Endothelial cell of umbilical vein (primary cell): ENCODE data around the gene SHC4. TPM values are rescaled to one million over a fixed set of nuclear protein-coding genes. Genes with fewer than 3 reads are reported as not detected.

Source experiments
- BruUV-seq: library from RNA; stranded (reverse); fragments of 400-500 nt; replicated peaks from 2 replicates; lab custom pipeline; 2021; lab: Mats Ljungman, UMichigan
- CTCF ChIA-PET: fragments of 300-600, 350-600 bp; sonication (Branson Sonifier 250); formaldehyde crosslinking; loops from one replicate; lab custom pipeline; 2021; ENCODE audit warnings: antibody characterized with exemption, inconsistent platforms; lab: Charles Lee
- POLR2A ChIA-PET: fragments of 300-600, 350-600 bp; sonication (Branson Sonifier 250); formaldehyde crosslinking; loops from one replicate; lab custom pipeline; 2021; ENCODE audit warnings: antibody characterized with exemption, inconsistent platforms; lab: Charles Lee
- DNase-seq: peaks from one replicate; pipeline ENCODE4 v3.0.0-alpha.2; 2011; ENCODE audit warnings: low read depth, low spot score
- FAIRE-seq: peaks from 2 replicates; lab custom pipeline; 2011; peaks lifted over from hg19 to GRCh38; lab: Jason Lieb, UNC
- H2AFZ ChIP-seq: 2 replicates; pipeline ENCODE4 v1.6.0; 2012; ENCODE audit warnings: low read depth, low read length, control low read depth, inconsistent platforms
- H3K27ac ChIP-seq: 2 replicates; pipeline ENCODE4 v1.5.1; 2011; ENCODE audit warnings: low read depth, mild to moderate bottlenecking, control low read depth, low read length, moderate library complexity; ENCODE audit not compliant: insufficient read depth
- H3K27me3 ChIP-seq, 2 experiments: 2 replicates each; pipeline versions ENCODE4 v1.6.0 to v1.6.1; 2011; ENCODE audit warnings: low read length in 2 of 2, mixed read lengths in 1 of 2; ENCODE audit not compliant: control insufficient read depth in 2 of 2, insufficient read depth in 2 of 2
- H3K36me3 ChIP-seq, 2 experiments: 2 replicates in 1 of 2; 3 replicates in 1 of 2; pipeline ENCODE4 v1.5.1; 2011; ENCODE audit warnings: low read length in 2 of 2, mild to moderate bottlenecking in 1 of 2, moderate library complexity in 1 of 2; ENCODE audit not compliant: control insufficient read depth in 2 of 2, insufficient read depth in 2 of 2; ENCODE audit errors: extremely low read depth in 1 of 2
- H3K4me1 ChIP-seq: 3 replicates; pipeline ENCODE4 v1.5.1; 2011; ENCODE audit warnings: mild to moderate bottlenecking, low read length; ENCODE audit not compliant: control insufficient read depth, insufficient read depth; ENCODE audit errors: extremely low read depth
- H3K4me2 ChIP-seq: 2 replicates; pipeline ENCODE4 v1.6.1; 2011; ENCODE audit warnings: low read length, control low read depth, mixed read lengths; ENCODE audit not compliant: insufficient read depth
- H3K4me3 ChIP-seq, 3 experiments: fragments of 200-600 bp in 1 of 3; sonication (generic), shearing (Covaris generic) in 1 of 3; replicated peaks in 1 of 3; 2 replicates each; pipeline ENCODE4 v1.5.1; 2011 to 2016; ENCODE audit warnings: control low read depth in 3 of 3, low read length in 3 of 3, mild to moderate bottlenecking in 2 of 3, inconsistent platforms in 1 of 3, low read depth in 1 of 3, moderate library complexity in 1 of 3; ENCODE audit not compliant: insufficient read depth in 1 of 3
- H3K79me2 ChIP-seq: 2 replicates; pipeline ENCODE4 v1.6.0; 2012; ENCODE audit warnings: low read length, inconsistent platforms; ENCODE audit not compliant: control insufficient read depth, insufficient read depth
- H3K9ac ChIP-seq: replicated peaks from 2 replicates; pipeline ENCODE3; 2011; ENCODE audit warnings: low read length, control low read depth; ENCODE audit not compliant: insufficient read depth; ENCODE audit errors: extremely low read depth
- H3K9me1 ChIP-seq: replicated peaks from 3 replicates; pipeline ENCODE4 v1.6.0; 2011; ENCODE audit warnings: mild to moderate bottlenecking, low read length; ENCODE audit not compliant: control insufficient read depth, insufficient read depth; ENCODE audit errors: extremely low read depth
- H3K9me3 ChIP-seq: replicated peaks from 2 replicates; pipeline ENCODE4 v1.5.1; 2012; ENCODE audit warnings: low read length, inconsistent platforms; ENCODE audit not compliant: control insufficient read depth, insufficient read depth
- H4K20me1 ChIP-seq: replicated peaks from 2 replicates; pipeline ENCODE3; 2011; ENCODE audit warnings: mild to moderate bottlenecking, low read length; ENCODE audit not compliant: control insufficient read depth, insufficient read depth; ENCODE audit errors: extremely low read depth
- CTCF ChIP-seq, 2 donors: IDR thresholded peaks; 1 replicate in 1 of 2; 2 replicates in 1 of 2; pipeline ENCODE4 v1.5.1; 2011; ENCODE audit warnings: low read length in 2 of 2, mild to moderate bottlenecking in 2 of 2, moderate library complexity in 2 of 2, control low read depth in 1 of 2, inconsistent platforms in 1 of 2, low read depth in 1 of 2; ENCODE audit not compliant: insufficient read depth in 1 of 2; ENCODE audit errors: extremely low read depth in 1 of 2
- EZH2 ChIP-seq: IDR thresholded peaks from 2 replicates; pipeline ENCODE4 v1.6.1; 2012; ENCODE audit warnings: borderline replicate concordance, low read depth, mild to moderate bottlenecking, moderate library complexity, low read length, inconsistent platforms; ENCODE audit not compliant: severe bottlenecking
- FOS ChIP-seq: IDR thresholded peaks from 2 replicates; pipeline ENCODE4 v1.6.1; 2011; ENCODE audit warnings: mild to moderate bottlenecking, low read length, moderate library complexity, borderline replicate concordance; ENCODE audit not compliant: insufficient read depth
- GATA2 ChIP-seq: IDR thresholded peaks from 2 replicates; pipeline ENCODE4 v1.7.0; 2011; ENCODE audit warnings: low read depth, mild to moderate bottlenecking, moderate library complexity, mixed read lengths, low read length; ENCODE audit not compliant: insufficient read length, insufficient read depth
- JUN ChIP-seq: IDR thresholded peaks from 2 replicates; pipeline ENCODE4 v1.6.1; 2011; ENCODE audit warnings: borderline replicate concordance, low read depth; ENCODE audit not compliant: insufficient read length, insufficient read depth
- MAX ChIP-seq: IDR thresholded peaks from 2 replicates; pipeline ENCODE4 v1.6.1; 2011; ENCODE audit not compliant: insufficient read depth, insufficient read length
- MYC ChIP-seq: IDR thresholded peaks from one replicate; pipeline ENCODE4 v1.6.1; 2011; ENCODE audit warnings: mild to moderate bottlenecking, low read depth, low read length
- POLR2A ChIP-seq: IDR thresholded peaks from 2 replicates; pipeline ENCODE4 v1.6.1; 2012; ENCODE audit warnings: low read depth, mild to moderate bottlenecking, control low read depth, low read length
- POLR2AphosphoS5 ChIP-seq: IDR thresholded peaks from 2 replicates; pipeline ENCODE4 v1.6.1; 2012; ENCODE audit warnings: low read depth, mild to moderate bottlenecking, control low read depth, low read length, moderate library complexity; ENCODE audit not compliant: insufficient read depth
- dilution Hi-C: fragments of 300-500 bp; cut with MboI; formaldehyde crosslinking; loops from one replicate; pipeline ENCODE4 v1.15.0; 2019; ENCODE audit warnings: low sequenced_read_pairs; ENCODE audit not compliant: extremely low pct_ligation_motif_present
- intact Hi-C: fragments of 100-400 bp; cut with micrococcal nuclease; formaldehyde crosslinking; loops from one replicate; pipeline ENCODE4 v1.10.0; 2022
- polyA plus RNA-seq, 4 experiments: library from polyadenylated mRNA; depleted of rRNA in 3 of 4; stranded (reverse) in 3 of 4; unstranded in 1 of 4; fragments of >200 nt; gene quantifications; 2 replicates each; pipeline versions ENCODE4 v1.2.1 to v1.2.3, GENCODE V29; 2011 to 2012; ENCODE audit warnings: missing spikeins in 1 of 4
- total RNA-seq: library from RNA; stranded (reverse); gene quantifications from 2 replicates; pipeline ENCODE4 v1.2.3, GENCODE V29; 2021

Gene SHC4
- total and polyA plus RNA-seq, 2 donors (not counting 3 experiments of a cell fraction or from before 2014, with no cell fraction given): 0.20 TPM; not detected in 1

GRCh38 chr15:48803877-48804276 lies 159.8 kb downstream of the SHC4 start:
- H3K79me2 ChIP-seq: peaks cover 24% of the 10 kb centered on the region
- ChIA-PET CTCF (interaction anchor here (5.0 kb wide), 1 partner anchor 446 kb away, joined by 91 read pairs; no protein-coding TSS in a partner anchor), POLR2A (no interaction called here)
- H3K4me3 ChIP-seq: no peak overlapping the region
- H3K27ac ChIP-seq: no peak overlapping the region
- no peak overlapping the region for H3K4me2 ChIP-seq
- FAIRE-seq (no peak), DNase-seq (no peak)
- H3K27me3 ChIP-seq: no peaks in the 10 kb centered on the region
- no peaks in the 10 kb centered on the region for H4K20me1 ChIP-seq
- H3K4me1 ChIP-seq: no peaks in the 10 kb centered on the region
- H2AFZ ChIP-seq: no peak overlapping the region
- H3K9ac ChIP-seq: no peak overlapping the region
- dilution Hi-C loops (no loop called here), intact Hi-C loops (no loop called here)
- H3K9me3 ChIP-seq: no peaks in the 10 kb centered on the region
- TF ChIP-seq FOS (no peak), EZH2 (no peak), MAX (no peak), MYC (no peak), POLR2AphosphoS5 (no peak), JUN (no peak), POLR2A (no peak), GATA2 (no peak)
- H3K36me3 ChIP-seq: no peaks in the 10 kb centered on the region
- H3K9me1 ChIP-seq: no peaks in the 10 kb centered on the region
- no TSS peak for BruUV-seq

GRCh38 chr15:48802867-48803266 lies 160.9 kb downstream of the SHC4 start:
- no peaks in the 10 kb centered on the region for H3K9me3 ChIP-seq
- ChIA-PET POLR2A (no interaction called here), CTCF (interaction anchor here (0.8 to 5.0 kb wide), 5 partner anchors 17 to 451 kb away, joined by 3 to 91 read pairs (median 6); no protein-coding TSS in a partner anchor)
- DNase-seq: no peak
- H3K4me2 ChIP-seq: no peak overlapping the region
- TF ChIP-seq POLR2AphosphoS5 (no peak), POLR2A (no peak), MAX (no peak), CTCF (IDR thresholded peaks at IDR 0.05; ENCODE audit: extremely low read depth in 1 of 2, insufficient read depth in 1 of 2, low read depth in 1 of 2, low read length in 2 of 2) (no peak), EZH2 (no peak), FOS (no peak), JUN (no peak), MYC (no peak), GATA2 (no peak)
- H3K9ac ChIP-seq: no peak overlapping the region
- no peak overlapping the region for H3K4me3 ChIP-seq
- no peaks in the 10 kb centered on the region for H3K9me1 ChIP-seq
- no peaks in the 10 kb centered on the region for H3K4me1 ChIP-seq
- H3K79me2 ChIP-seq: peaks cover 24% of the 10 kb centered on the region
- BruUV-seq: no TSS peak
- intact Hi-C loops (no loop called here), dilution Hi-C loops (no loop called here)
- H3K27ac ChIP-seq: no peak overlapping the region
- no peaks in the 10 kb centered on the region for H3K27me3 ChIP-seq
- H3K36me3 ChIP-seq: no peaks in the 10 kb centered on the region
- no peak overlapping the region for H2AFZ ChIP-seq
- H4K20me1 ChIP-seq: no peaks in the 10 kb centered on the region
- no peak for FAIRE-seq
